Naive thymus-derived CD4-positive, alpha-beta T cell (primary cell): ENCODE results near the gene INF2. TPM values are rescaled to one million over a fixed set of nuclear protein-coding genes. Genes with fewer than 3 reads are reported as not detected.

Source experiments
- ATAC-seq: fragments of 150-1000 bp; cut with Tn5 transposase; 2 replicates; pipeline ENCODE4 v1.10.0; 2021; ENCODE audit warnings: mild to moderate bottlenecking, moderate library complexity
- CTCF ChIA-PET: fragments of 350-600 bp; sonication (Branson Sonifier 250); formaldehyde crosslinking; loops from one replicate; lab custom pipeline; 2021; ENCODE audit warnings: antibody characterized with exemption; lab: Charles Lee
- POLR2A ChIA-PET: fragments of 350-600 bp; sonication (Branson Sonifier 250); formaldehyde crosslinking; loops from one replicate; lab custom pipeline; 2021; ENCODE audit warnings: antibody characterized with exemption, inconsistent platforms; lab: Charles Lee
- DNase-seq, 9 donors: peaks; one replicate each; pipeline versions ENCODE4 v3.0.0 to v3.0.0-alpha.2; 2020 to 2022; ENCODE audit warnings: mixed read lengths in 1 of 9
- H3K27ac ChIP-seq: one replicate; pipeline ENCODE4 v1.7.0; 2013; ENCODE audit warnings: mild to moderate bottlenecking, low read depth, low read length, moderate library complexity
- H3K27me3 ChIP-seq, 2 donors: one replicate each; pipeline ENCODE4 v1.7.0; 2013; ENCODE audit warnings: low read length in 2 of 2, mild to moderate bottlenecking in 2 of 2, moderate library complexity in 2 of 2; ENCODE audit not compliant: control insufficient read depth in 2 of 2, insufficient read depth in 2 of 2
- H3K36me3 ChIP-seq, 3 experiments: 1 replicate in 2 of 3; 2 replicates in 1 of 3; pipeline ENCODE4 v1.7.0; 2013; ENCODE audit warnings: low read length in 3 of 3, mild to moderate bottlenecking in 3 of 3, moderate library complexity in 1 of 3; ENCODE audit not compliant: insufficient read depth in 3 of 3, control insufficient read depth in 2 of 3
- H3K4me1 ChIP-seq, 2 donors: one replicate each; pipeline ENCODE4 v1.7.0; 2013; ENCODE audit warnings: low read length in 2 of 2, mild to moderate bottlenecking in 2 of 2, moderate library complexity in 1 of 2; ENCODE audit not compliant: control insufficient read depth in 2 of 2, insufficient read depth in 2 of 2
- H3K4me3 ChIP-seq: 2 replicates; pipeline ENCODE4 v1.7.0; 2013; ENCODE audit warnings: mild to moderate bottlenecking, low read length
- H3K9me3 ChIP-seq, 3 experiments: 1 replicate in 2 of 3; 2 replicates in 1 of 3; pipeline ENCODE4 v1.7.0; 2013; ENCODE audit warnings: low read length in 3 of 3; ENCODE audit not compliant: control insufficient read depth in 2 of 3
- H3K27ac Mint-ChIP-seq, 9 donors: one replicate each; pipeline ENCODE4 v1.8.0; 2020 to 2022; ENCODE audit warnings: mixed read lengths in 9 of 9, mild to moderate bottlenecking in 8 of 9, moderate library complexity in 5 of 9, inconsistent platforms in 2 of 9
- H3K27me3 Mint-ChIP-seq, 5 donors: one replicate each; pipeline ENCODE4 v1.8.0; 2021 to 2022; ENCODE audit warnings: mixed read lengths in 5 of 5, mild to moderate bottlenecking in 1 of 5
- H3K36me3 Mint-ChIP-seq, 5 donors: one replicate each; pipeline ENCODE4 v1.8.0; 2020 to 2022; ENCODE audit warnings: mixed read lengths in 5 of 5, mild to moderate bottlenecking in 3 of 5, inconsistent platforms in 1 of 5
- H3K4me1 Mint-ChIP-seq, 7 donors: one replicate each; pipeline ENCODE4 v1.8.0; 2020 to 2022; ENCODE audit warnings: mixed read lengths in 7 of 7, mild to moderate bottlenecking in 3 of 7, inconsistent platforms in 1 of 7
- H3K4me3 Mint-ChIP-seq, 10 donors: one replicate each; pipeline ENCODE4 v1.8.0; 2020 to 2022; ENCODE audit warnings: mild to moderate bottlenecking in 10 of 10, mixed read lengths in 10 of 10, moderate library complexity in 6 of 10, inconsistent platforms in 2 of 10
- H3K9me3 Mint-ChIP-seq, 11 donors: one replicate each; pipeline ENCODE4 v1.8.0; 2020 to 2022; ENCODE audit warnings: mixed read lengths in 11 of 11, mild to moderate bottlenecking in 4 of 11, inconsistent platforms in 1 of 11, moderate library complexity in 1 of 11
- intact Hi-C, 2 donors: fragments of 100-400 bp; cut with micrococcal nuclease; formaldehyde crosslinking; loops; one replicate each; pipeline ENCODE4 v1.15.1; 2023
- polyA plus RNA-seq, 2 donors: library from polyadenylated mRNA; unstranded; fragments of 300-500 nt; fragmentation: Illumina TruSeq; gene quantifications; one replicate each; pipeline ENCODE4 v1.2.3, GENCODE V29; 2021
- total RNA-seq, 6 experiments: library from RNA in 5 of 6; stranded (reverse) in 5 of 6; gene quantifications; 1 replicate in 5 of 6; 2 replicates in 1 of 6; pipeline ENCODE4 v1.2.3 and lab custom pipeline; 2021 to 2026

INF2 gene
- total and polyA plus RNA-seq, 7 experiments from 2014 or later = 5.8 to 140 (median 75.1) TPM

GRCh38 chr14:104676130-104676693 lies 13.2 kb upstream of the INF2 start:
- ATAC-seq (no peak), DNase-seq (no peak)
- no peak overlapping the region for H3K4me3 ChIP-seq
- Mint-ChIP-seq H3K36me3 (peaks cover 0 to 2% (median 0%) of the 10 kb centered on the region in 5 donors), H3K4me1 (peaks cover 0 to 38% (median 5%) of the 10 kb centered on the region in 7 donors), H3K9me3 (no peaks in the 10 kb centered on the region), H3K27ac (no peak overlapping the region), H3K27me3 (peaks cover 0 to 10% (median 0%) of the 10 kb centered on the region in 5 donors), H3K4me3 (peak overlapping the region in 4 of 10 donors; percentile 20 to 83 (median 57))
- peaks cover 6 to 7% of the 10 kb centered on the region in 2 donors for H3K4me1 ChIP-seq
- CTCF ChIA-PET = interaction anchor here (1.4 kb wide), 1 partner anchor 11 kb away, joined by 5 read pairs; no protein-coding TSS in a partner anchor
- H3K27me3 ChIP-seq = no peaks in the 10 kb centered on the region
- H3K9me3 ChIP-seq = no peaks in the 10 kb centered on the region
- H3K27ac ChIP-seq = no peak overlapping the region
- intact Hi-C loops = loop anchor here (2.0 to 5.0 kb wide), 2 partner anchors 76 to 77 kb away; partner anchors contain the start of gene SIVA1 (in 2 of the 2)
- H3K36me3 ChIP-seq = no peaks in the 10 kb centered on the region
- POLR2A ChIA-PET = interaction anchor here (3.0 kb wide), 1 partner anchor 19 kb away, joined by 15 read pairs; no protein-coding TSS in a partner anchor

- ChIA-PET POLR2A (interaction anchor here (0.7 to 3.7 kb wide), 6 partner anchors 8 to 20 kb away, joined by 4 to 21 read pairs (median 8); no protein-coding TSS in a partner anchor), CTCF (interaction anchor here (1.0 to 1.7 kb wide), 3 partner anchors 10 to 32 kb away, joined by 4 to 7 read pairs (median 4); no protein-coding TSS in a partner anchor)
- H3K27me3 ChIP-seq = no peaks in the 10 kb centered on the region
- Mint-ChIP-seq H3K9me3 (no peaks in the 10 kb centered on the region), H3K36me3 (peaks cover 0 to 2% (median 0%) of the 10 kb centered on the region in 5 donors), H3K27me3 (peaks cover 0 to 10% (median 0%) of the 10 kb centered on the region in 5 donors), H3K27ac (peak overlapping the region in 3 of 9 donors; percentile 10 to 77 (median 53)), H3K4me3 (peak overlapping the region in 9 of 10 donors; percentile 20 to 86 (median 75)), H3K4me1 (peaks cover 0 to 40% (median 5%) of the 10 kb centered on the region in 7 donors)
- intact Hi-C loops = loop anchor here (1.0 to 5.0 kb wide), 6 partner anchors 12 to 76 kb away; partner anchors contain the start of genes SIVA1 (in 2 of the 2), ADSS1 (in 1 of the 2) and INF2 (in 1 of the 2)
- ATAC-seq (peak; percentile 24), DNase-seq (peak in 2 of 9 donors; percentile 28 to 73)
- H3K27ac ChIP-seq = peak overlapping the region; percentile 40
- no peaks in the 10 kb centered on the region for H3K36me3 ChIP-seq
- H3K4me3 ChIP-seq = peak overlapping the region; percentile 72
- H3K4me1 ChIP-seq = peaks cover 6 to 7% of the 10 kb centered on the region in 2 donors
- H3K9me3 ChIP-seq = no peaks in the 10 kb centered on the region
Measured at GRCh38 chr14:104676694-104677511, 12.5 kb upstream of the INF2 start.

- peak overlapping the region; percentile 40 for H3K27ac ChIP-seq
- H3K4me1 ChIP-seq = peaks cover 6 to 7% of the 10 kb centered on the region in 2 donors
- H3K4me3 Mint-ChIP-seq = peak overlapping the region; percentile 68 to 86 (median 82)
- H3K4me3 ChIP-seq = peak overlapping the region; percentile 72
- peaks cover 0 to 40% (median 5%) of the 10 kb centered on the region in 7 donors for H3K4me1 Mint-ChIP-seq
- peak; percentile 78 for ATAC-seq
- intact Hi-C loops = loop anchor here (1.0 to 5.0 kb wide), 6 partner anchors 12 to 75 kb away; partner anchors contain the start of genes SIVA1 (in 2 of the 2), ADSS1 (in 1 of the 2) and INF2 (in 1 of the 2)
- H3K27me3 ChIP-seq = no peaks in the 10 kb centered on the region
- H3K27me3 Mint-ChIP-seq = peaks cover 0 to 10% (median 0%) of the 10 kb centered on the region in 5 donors
- no peaks in the 10 kb centered on the region for H3K9me3 Mint-ChIP-seq
- no peaks in the 10 kb centered on the region for H3K9me3 ChIP-seq
- peak overlapping the region in 6 of 9 donors; percentile 21 to 87 (median 54) for H3K27ac Mint-ChIP-seq
- CTCF ChIA-PET = interaction anchor here (1.0 to 1.7 kb wide), 3 partner anchors 10 to 31 kb away, joined by 4 to 7 read pairs (median 4); no protein-coding TSS in a partner anchor
- POLR2A ChIA-PET = interaction anchor here (0.7 to 3.7 kb wide), 8 partner anchors 9 to 20 kb away, joined by 3 to 21 read pairs (median 5); no protein-coding TSS in a partner anchor
- H3K36me3 ChIP-seq = no peaks in the 10 kb centered on the region
- peaks cover 0 to 2% (median 0%) of the 10 kb centered on the region in 5 donors for H3K36me3 Mint-ChIP-seq
- peak; percentile 38 to 86 (median 51) for DNase-seq
Measured at GRCh38 chr14:104677512-104678332, 11.7 kb upstream of the INF2 start.

- POLR2A ChIA-PET = interaction anchor here (0.6 to 3.7 kb wide), 7 partner anchors 9 to 1979 kb away, joined by 3 to 21 read pairs (median 5); no protein-coding TSS in a partner anchor
- peak overlapping the region; percentile 68 to 86 (median 82) for H3K4me3 Mint-ChIP-seq
- peak overlapping the region in 4 of 9 donors; percentile 45 to 87 (median 66) for H3K27ac Mint-ChIP-seq
- peaks cover 0 to 2% (median 0%) of the 10 kb centered on the region in 5 donors for H3K36me3 Mint-ChIP-seq
- H3K4me1 ChIP-seq = peaks cover 6 to 7% of the 10 kb centered on the region in 2 donors
- intact Hi-C loops = loop anchor here in 1 of 2 donors (5.0 kb wide), 1 partner anchor 74 kb away; the partner anchor contains the start of gene SIVA1
- H3K27me3 Mint-ChIP-seq = peaks cover 0 to 10% (median 0%) of the 10 kb centered on the region in 5 donors
- H3K36me3 ChIP-seq = no peaks in the 10 kb centered on the region
- no peaks in the 10 kb centered on the region for H3K27me3 ChIP-seq
- no peaks in the 10 kb centered on the region for H3K9me3 ChIP-seq
- H3K9me3 Mint-ChIP-seq = no peaks in the 10 kb centered on the region
- no peak for ATAC-seq
- CTCF ChIA-PET = interaction anchor here (1.0 to 1.7 kb wide), 3 partner anchors 8 to 13 kb away, joined by 3 to 7 read pairs (median 4); no protein-coding TSS in a partner anchor
- H3K4me3 ChIP-seq = peak overlapping the region; percentile 72
- no peak for DNase-seq
- no peak overlapping the region for H3K27ac ChIP-seq
- peaks cover 0 to 40% (median 5%) of the 10 kb centered on the region in 7 donors for H3K4me1 Mint-ChIP-seq
Measured at GRCh38 chr14:104678346-104678745, 11.1 kb upstream of the INF2 start.

GRCh38 chr14:104678901-104679705 lies 10.3 kb upstream of the INF2 start:
- intact Hi-C loops = loop anchor here in 1 of 2 donors (5.0 kb wide), 1 partner anchor 73 kb away; the partner anchor contains the start of gene SIVA1
- peaks cover 0 to 8% (median 0%) of the 10 kb centered on the region in 5 donors for H3K27me3 Mint-ChIP-seq
- peaks cover 0 to 35% (median 5%) of the 10 kb centered on the region in 7 donors for H3K4me1 Mint-ChIP-seq
- Histone ChIP-seq H3K27me3 (no peaks in the 10 kb centered on the region), H3K36me3 (no peaks in the 10 kb centered on the region), H3K4me3 (no peak overlapping the region), H3K4me1 (peaks cover 6 to 7% of the 10 kb centered on the region in 2 donors), H3K27ac (no peak overlapping the region), H3K9me3 (no peaks in the 10 kb centered on the region)
- H3K36me3 Mint-ChIP-seq = peaks cover 0 to 2% (median 0%) of the 10 kb centered on the region in 5 donors
- H3K4me3 Mint-ChIP-seq = peak overlapping the region in 4 of 10 donors; percentile 12 to 83 (median 61)
- ATAC-seq (no peak), DNase-seq (no peak)
- peak overlapping the region in 1 of 9 donors; percentile 13 for H3K27ac Mint-ChIP-seq
- ChIA-PET CTCF (interaction anchor here (0.7 to 1.0 kb wide), 2 partner anchors 8 to 13 kb away, joined by 3 read pairs; no protein-coding TSS in a partner anchor), POLR2A (interaction anchor here (0.6 to 3.7 kb wide), 6 partner anchors 12 to 1980 kb away, joined by 3 to 21 read pairs (median 8); no protein-coding TSS in a partner anchor)
- no peaks in the 10 kb centered on the region for H3K9me3 Mint-ChIP-seq
